SK-N-MC (cell line): ENCODE results near the gene PEPD.
A peak's percentile ranks its signal among the peaks of the same experiment; 100 is the strongest.

Source experiments
- DNase-seq: peaks from one replicate; pipeline ENCODE4 v3.0.0-alpha.2; 2011; ENCODE audit warnings: low read depth, low spot score
- H3K27ac ChIP-seq: fragments of 200-600 bp; sonication (generic); 2 replicates; pipeline ENCODE4 v1.5.1; 2016; ENCODE audit warnings: mixed run types
- H3K36me3 ChIP-seq: fragments of 200-600 bp; sonication (generic); 2 replicates; pipeline ENCODE4 v1.6.1; 2017; ENCODE audit warnings: antibody characterized with exemption, low read length, mixed read lengths; ENCODE audit not compliant: insufficient read depth
- H3K4me3 ChIP-seq: fragments of 200-600 bp; sonication (generic); 2 replicates; pipeline ENCODE4 v1.5.1; 2016
- H3K9ac ChIP-seq: fragments of 200-600 bp; sonication (generic); 2 replicates; pipeline ENCODE4 v1.8.0; 2017; ENCODE audit warnings: mixed run types, mixed read lengths; ENCODE audit not compliant: insufficient read length
- H3K9me3 ChIP-seq: fragments of 200-600 bp; sonication (generic); 2 replicates; pipeline ENCODE4 v1.6.1; 2017; ENCODE audit warnings: low read depth, mild to moderate bottlenecking, antibody characterized with exemption, low read length, moderate library complexity, mixed read lengths
- EZH2 ChIP-seq: fragments of 200-600 bp; sonication (generic); IDR thresholded peaks from one replicate; pipeline ENCODE4 v1.6.1; 2017; ENCODE audit warnings: antibody characterized with exemption
- FOXP2 ChIP-seq: optimal IDR thresholded peaks from 2 replicates; pipeline ENCODE3; 2011; ENCODE audit warnings: mild to moderate bottlenecking, moderate library complexity; ENCODE audit not compliant: insufficient read depth; ENCODE audit errors: extremely low read length, control extremely low read depth
- POLR2AphosphoS5 ChIP-seq: IDR thresholded peaks from 2 replicates; pipeline ENCODE4 v1.6.1; 2012; ENCODE audit warnings: mild to moderate bottlenecking, low read depth, low read length, borderline replicate concordance

Gene PEPD

GRCh38 chr19:33389421-33390100 is 132.0 kb downstream of the PEPD start:
- Histone ChIP-seq H3K27ac (peak overlapping the region; percentile 62), H3K4me3 (peak overlapping the region; percentile 17; the same call in 1 of the 2 replicates), H3K36me3 (no peaks in the 10 kb centered on the region), H3K9ac (no peak overlapping the region), H3K9me3 (no peaks in the 10 kb centered on the region)
- TF ChIP-seq EZH2 (no peak), FOXP2 (no peak), POLR2AphosphoS5 (no peak)
- no peak for DNase-seq

GRCh38 chr19:33388725-33389420 is 132.7 kb downstream of the PEPD start:
- H3K36me3 ChIP-seq: peaks cover under 1% of the 10 kb centered on the region; the same call in 1 of the 2 replicates
- no peak overlapping the region for H3K9ac ChIP-seq
- H3K4me3 ChIP-seq: no peak overlapping the region
- no peak for DNase-seq
- H3K9me3 ChIP-seq: no peaks in the 10 kb centered on the region
- H3K27ac ChIP-seq: no peak overlapping the region
- TF ChIP-seq POLR2AphosphoS5 (no peak), EZH2 (no peak), FOXP2 (no peak)

DNA sequence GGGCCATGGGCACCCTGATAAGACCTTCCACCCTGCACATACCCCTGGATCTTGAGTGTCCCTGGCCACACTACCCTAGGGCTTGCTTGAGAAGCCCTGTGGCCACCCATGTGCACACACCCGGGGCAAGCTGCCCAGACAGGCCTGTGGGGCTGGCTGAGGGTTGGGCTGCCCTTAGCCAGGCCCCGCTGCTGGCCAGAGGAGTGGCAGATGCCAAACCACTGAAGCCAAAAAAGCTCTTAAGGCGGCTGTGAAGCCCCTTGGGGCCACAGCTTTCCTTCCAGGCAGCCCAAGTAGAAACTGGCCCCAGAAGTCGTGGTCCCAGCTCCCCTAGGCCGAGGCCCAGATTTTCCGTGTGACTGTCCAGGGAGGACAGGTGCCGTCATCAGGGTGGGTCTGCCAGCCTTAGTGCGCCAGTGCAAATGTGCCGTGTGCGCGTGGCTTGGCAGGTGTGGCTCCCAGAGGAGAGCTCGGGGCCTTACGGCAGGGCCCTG is 133.3 kb downstream of the PEPD start:
- no peak overlapping the region for H3K4me3 ChIP-seq
- H3K9ac ChIP-seq: no peak overlapping the region
- no peaks in the 10 kb centered on the region for H3K9me3 ChIP-seq
- H3K36me3 ChIP-seq: peaks cover 5% of the 10 kb centered on the region; the same call in 1 of the 2 replicates
- no peak overlapping the region for H3K27ac ChIP-seq
- DNase-seq: no peak
- TF ChIP-seq POLR2AphosphoS5 (no peak), FOXP2 (no peak), EZH2 (no peak)

DNA sequence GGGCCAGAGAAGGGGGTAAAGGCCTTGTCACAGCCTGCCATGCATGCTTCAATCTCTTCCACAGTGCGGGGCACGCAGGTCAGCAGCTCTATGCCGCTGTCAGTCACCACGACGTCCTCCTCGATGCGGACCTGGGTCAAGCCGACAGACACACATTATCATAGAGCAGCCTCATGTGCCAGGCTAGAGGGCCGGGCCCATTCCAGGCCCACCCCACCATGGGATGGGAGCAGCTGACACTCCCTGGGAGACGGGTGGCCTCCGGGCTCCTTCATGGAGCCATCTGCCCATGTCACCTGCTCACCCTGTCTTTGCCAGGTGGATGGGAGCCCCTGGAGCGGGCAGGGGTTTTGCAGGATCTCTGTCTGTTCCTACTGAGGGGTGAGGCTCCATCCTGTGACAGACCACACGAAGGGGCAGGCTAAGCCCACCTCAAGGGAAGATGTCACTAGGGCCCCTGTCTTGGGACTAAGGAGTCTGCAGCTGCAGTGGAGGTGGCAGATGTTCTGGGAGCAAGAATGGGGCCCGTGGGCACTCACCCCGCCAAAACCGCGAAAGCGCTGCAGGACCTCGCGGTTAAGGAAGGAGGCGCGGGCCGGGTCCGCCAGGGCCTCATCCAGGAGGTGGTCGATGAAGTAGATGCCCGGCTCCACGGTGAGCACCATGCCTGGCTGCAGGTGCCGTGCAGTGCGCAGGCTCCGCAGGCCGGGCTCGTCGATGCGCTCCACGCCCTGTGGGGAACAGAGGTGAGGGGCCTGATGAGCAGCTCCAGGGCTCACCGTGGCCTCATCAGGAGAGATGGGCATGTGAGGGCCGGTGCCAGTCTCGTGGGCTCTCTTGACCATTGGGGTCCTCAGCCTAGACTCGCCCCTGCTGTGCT is 134.0 kb downstream of the PEPD start:
- DNase-seq: no peak
- Histone ChIP-seq H3K36me3 (peaks cover 5% of the 10 kb centered on the region; the same call in 1 of the 2 replicates), H3K4me3 (no peak overlapping the region), H3K9ac (no peak overlapping the region), H3K9me3 (no peaks in the 10 kb centered on the region), H3K27ac (no peak overlapping the region)
- TF ChIP-seq POLR2AphosphoS5 (no peak), FOXP2 (no peak), EZH2 (no peak)

DNA sequence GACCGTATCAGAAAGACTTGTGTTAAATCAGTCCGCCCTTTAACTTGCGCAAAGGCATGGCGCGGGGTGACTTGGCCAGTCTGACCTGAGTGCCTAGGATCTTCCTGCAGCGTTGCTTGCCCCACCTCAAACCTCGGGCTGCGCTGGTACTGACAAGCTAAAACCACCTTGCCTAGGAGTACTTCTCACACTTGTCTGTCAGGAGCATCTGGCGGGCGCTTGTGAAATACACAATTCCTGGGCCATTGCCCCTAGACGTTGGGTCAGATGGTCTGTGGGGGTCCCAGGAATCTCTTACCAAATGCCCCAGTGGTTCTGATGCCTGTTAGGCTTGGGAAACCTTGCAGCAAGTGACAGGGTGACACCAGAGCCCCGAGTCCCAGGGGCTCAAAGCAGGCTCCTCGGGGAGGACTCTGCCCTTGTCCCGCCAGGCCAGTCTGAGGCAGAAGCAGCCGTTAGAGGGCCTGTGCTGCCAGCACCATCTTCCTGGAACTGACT is 135.2 kb downstream of the PEPD start:
- Histone ChIP-seq H3K9me3 (no peaks in the 10 kb centered on the region), H3K27ac (no peak overlapping the region), H3K4me3 (no peak overlapping the region), H3K9ac (no peak overlapping the region), H3K36me3 (peaks cover 5% of the 10 kb centered on the region; the same call in 1 of the 2 replicates)
- DNase-seq: no peak
- TF ChIP-seq POLR2AphosphoS5 (no peak), EZH2 (no peak), FOXP2 (no peak)

GRCh38 chr19:33385956-33386355 is 135.6 kb downstream of the PEPD start:
- Histone ChIP-seq H3K36me3 (peaks cover 10% of the 10 kb centered on the region), H3K9me3 (no peaks in the 10 kb centered on the region), H3K4me3 (no peak overlapping the region), H3K9ac (no peak overlapping the region), H3K27ac (no peak overlapping the region)
- no peak for DNase-seq
- TF ChIP-seq EZH2: no peak
- no peak for TF ChIP-seq POLR2AphosphoS5
- TF ChIP-seq FOXP2: no peak

- no peak for DNase-seq
- Histone ChIP-seq H3K36me3 (peaks cover 20% of the 10 kb centered on the region), H3K4me3 (no peak overlapping the region), H3K27ac (no peak overlapping the region), H3K9ac (no peak overlapping the region), H3K9me3 (no peaks in the 10 kb centered on the region)
- no peak for TF ChIP-seq EZH2
- no peak for TF ChIP-seq POLR2AphosphoS5
- TF ChIP-seq FOXP2: no peak
Observed at GRCh38 chr19:33384983-33385382, 136.6 kb downstream of the PEPD start.
